Loucy (cell line): ENCODE measurements around the gene AKAP13.

Experiments
- H2AFZ ChIP-seq: fragments of 200-600 bp; sonication (generic); 2 replicates; pipeline ENCODE4 v1.6.0; 2016; ENCODE audit warnings: antibody characterized with exemption, mild to moderate bottlenecking, low read length, moderate library complexity
- H3F3A ChIP-seq: fragments of 200-600 bp; 2 replicates; pipeline ENCODE4 v1.6.0; 2016; ENCODE audit warnings: antibody characterized with exemption, low read depth, mild to moderate bottlenecking
- H3K27me3 ChIP-seq: fragments of 200-600 bp; sonication (generic); 2 replicates; pipeline ENCODE4 v1.6.1; 2014; ENCODE audit warnings: low read length, mild to moderate bottlenecking; ENCODE audit not compliant: insufficient read depth, poor library complexity, severe bottlenecking
- H3K36me3 ChIP-seq: fragments of 200-600 bp; sonication (generic); 2 replicates; pipeline ENCODE4 v1.6.1; 2016; ENCODE audit warnings: low read length; ENCODE audit not compliant: insufficient read depth
- H3K4me1 ChIP-seq: fragments of 200-600 bp; sonication (generic); 2 replicates; pipeline ENCODE4 v1.5.1; 2014; ENCODE audit warnings: low read length, mild to moderate bottlenecking; ENCODE audit not compliant: insufficient read depth, poor library complexity, severe bottlenecking
- H3K4me2 ChIP-seq: fragments of 200-600 bp; sonication (generic); 2 replicates; pipeline ENCODE4 v1.6.0; 2014; ENCODE audit warnings: antibody characterized with exemption, low read length, low read depth, mild to moderate bottlenecking; ENCODE audit not compliant: poor library complexity, severe bottlenecking
- H3K4me3 ChIP-seq: fragments of 200-600 bp; sonication (generic); 2 replicates; pipeline ENCODE4 v1.5.1; 2014; ENCODE audit warnings: low read length, mild to moderate bottlenecking, mixed read lengths; ENCODE audit not compliant: poor library complexity, severe bottlenecking
- H3K79me2 ChIP-seq: fragments of 200-600 bp; sonication (generic); 2 replicates; pipeline ENCODE4 v1.6.1; 2014; ENCODE audit warnings: low read length; ENCODE audit not compliant: insufficient read depth
- H3K9ac ChIP-seq: fragments of 200-600 bp; sonication (generic); 2 replicates; pipeline ENCODE4 v1.6.0; 2014; ENCODE audit warnings: mild to moderate bottlenecking, low read depth, low read length, moderate library complexity; ENCODE audit not compliant: poor library complexity, severe bottlenecking
- H3K9me2 ChIP-seq: fragments of 200-600 bp; sonication (generic); replicated peaks from 2 replicates; pipeline ENCODE4 v1.6.1; 2016; ENCODE audit warnings: low read depth, low read length, mixed read lengths
- H3K9me3 ChIP-seq: fragments of 200-600 bp; sonication (generic); 2 replicates; pipeline ENCODE4 v1.6.1; 2014; ENCODE audit warnings: mild to moderate bottlenecking, antibody characterized with exemption, low read length, low read depth; ENCODE audit not compliant: insufficient read depth
- H4K20me1 ChIP-seq: fragments of 200-600 bp; sonication (generic); 2 replicates; pipeline ENCODE4 v1.6.0; 2014; ENCODE audit warnings: antibody characterized with exemption, low read length, mild to moderate bottlenecking; ENCODE audit not compliant: insufficient read depth, poor library complexity, severe bottlenecking
- CTCF ChIP-seq: fragments of 200-600 bp; sonication (generic); conservative IDR thresholded peaks from 2 replicates; pipeline ENCODE4 v1.5.1; 2014; ENCODE audit warnings: mild to moderate bottlenecking, antibody characterized with exemption, low read length
- EZH2phosphoT487 ChIP-seq: fragments of 200-600 bp; IDR thresholded peaks from 2 replicates; pipeline ENCODE4 v1.6.1; 2018; ENCODE audit warnings: antibody characterized with exemption, mild to moderate bottlenecking, moderate library complexity, borderline replicate concordance

Gene AKAP13

DNA sequence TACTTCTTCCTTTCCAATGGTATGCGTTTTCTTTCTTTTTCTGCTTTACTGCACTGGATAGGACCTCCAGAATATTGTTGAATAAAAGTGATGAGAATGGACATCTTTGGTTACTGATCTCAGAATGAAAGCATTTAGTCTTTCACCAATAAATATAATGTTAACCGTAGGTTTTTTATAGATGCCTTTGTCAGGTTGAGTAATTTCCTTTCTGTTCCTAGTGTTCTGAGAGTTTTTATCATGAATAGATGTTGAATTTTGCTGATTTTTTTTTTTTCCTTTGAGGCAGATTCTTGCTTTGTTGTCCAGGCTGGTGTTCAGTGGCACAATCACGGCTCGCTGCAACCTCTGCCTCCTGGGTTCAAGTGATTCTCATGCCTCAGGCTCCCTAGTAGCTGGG lies 255.9 kb downstream of the AKAP13 start:
- TF ChIP-seq CTCF, result no peak
- no peaks in the 10 kb centered on the region for H3K27me3 ChIP-seq
- H3K9me2 ChIP-seq, result no peaks in the 10 kb centered on the region
- no peaks in the 10 kb centered on the region for H4K20me1 ChIP-seq
- no peak overlapping the region for H3K9ac ChIP-seq
- peaks cover 18% of the 10 kb centered on the region; the same call in 1 of the 2 replicates for H3K36me3 ChIP-seq
- peaks cover 23% of the 10 kb centered on the region for H3K4me1 ChIP-seq
- no peaks in the 10 kb centered on the region for H3F3A ChIP-seq
- H3K79me2 ChIP-seq, result peaks cover 43% of the 10 kb centered on the region
- H3K4me3 ChIP-seq, result no peak overlapping the region
- no peaks in the 10 kb centered on the region for H3K9me3 ChIP-seq
- H3K4me2 ChIP-seq, result no peak overlapping the region
- no peak overlapping the region for H2AFZ ChIP-seq

- no peaks in the 10 kb centered on the region for H3F3A ChIP-seq
- H3K4me1 ChIP-seq, result peaks cover 9% of the 10 kb centered on the region
- no peaks in the 10 kb centered on the region for H3K9me2 ChIP-seq
- H3K4me2 ChIP-seq, result no peak overlapping the region
- H2AFZ ChIP-seq, result no peak overlapping the region
- H3K4me3 ChIP-seq, result no peak overlapping the region
- H3K36me3 ChIP-seq, result peaks cover 39% of the 10 kb centered on the region; the same call in 1 of the 2 replicates
- H3K79me2 ChIP-seq, result peaks cover 35% of the 10 kb centered on the region
- no peak overlapping the region for H3K9ac ChIP-seq
- no peaks in the 10 kb centered on the region for H3K27me3 ChIP-seq
- no peak for TF ChIP-seq EZH2phosphoT487
- TF ChIP-seq CTCF, result no peak
- no peaks in the 10 kb centered on the region for H4K20me1 ChIP-seq
- H3K9me3 ChIP-seq, result no peaks in the 10 kb centered on the region
Observed at GRCh38 chr15:85639752-85640381, 259.5 kb downstream of the AKAP13 start.

DNA sequence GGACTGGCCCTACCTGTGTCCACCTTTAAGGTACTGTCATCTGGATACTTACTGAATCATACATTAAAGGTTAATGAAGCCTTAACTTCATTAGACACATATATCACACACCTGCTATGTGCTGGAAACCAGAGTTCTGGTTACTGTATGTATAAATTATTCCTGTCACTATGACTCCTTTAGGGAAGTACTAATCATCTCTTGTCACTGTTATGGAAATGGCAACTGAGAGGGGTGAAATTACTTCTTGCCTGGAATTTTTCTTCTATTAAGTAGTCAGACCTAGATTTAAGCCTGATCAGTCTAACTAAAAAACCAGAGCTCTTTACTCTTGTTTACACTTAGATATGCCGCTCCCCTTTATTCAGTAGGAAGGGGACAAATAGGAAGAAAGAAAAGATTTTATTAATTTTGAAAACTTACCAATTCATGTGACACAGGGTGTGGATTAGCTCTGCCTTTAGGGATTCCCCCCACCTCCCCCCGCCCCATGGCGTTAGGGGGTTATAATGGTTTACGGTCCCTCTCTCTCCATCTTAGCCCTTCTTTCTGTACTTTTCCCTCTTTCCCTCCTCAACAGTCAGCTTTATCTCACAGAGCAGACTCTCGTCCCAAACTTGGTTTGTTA lies 261.8 kb downstream of the AKAP13 start:
- no peaks in the 10 kb centered on the region for H3K9me3 ChIP-seq
- H3K79me2 ChIP-seq, result peaks cover 24% of the 10 kb centered on the region
- no peak overlapping the region for H2AFZ ChIP-seq
- no peaks in the 10 kb centered on the region for H3K9me2 ChIP-seq
- H3K4me1 ChIP-seq, result peaks cover 6% of the 10 kb centered on the region
- TF ChIP-seq CTCF (no peak), EZH2phosphoT487 (no peak)
- H4K20me1 ChIP-seq, result no peaks in the 10 kb centered on the region
- H3K36me3 ChIP-seq, result peaks cover 61% of the 10 kb centered on the region; the same call in 1 of the 2 replicates
- H3K4me2 ChIP-seq, result no peak overlapping the region
- no peaks in the 10 kb centered on the region for H3K27me3 ChIP-seq
- no peak overlapping the region for H3K4me3 ChIP-seq
- no peaks in the 10 kb centered on the region for H3F3A ChIP-seq
- no peak overlapping the region for H3K9ac ChIP-seq
